IMR-90 (cell line): ENCODE results near the gene MORN4. TPM values are rescaled to one million over a fixed set of nuclear protein-coding genes. Genes with fewer than 3 reads are reported as not detected.

Source experiments
- ATAC-seq: fragments of 200-7000 bp; cut with Tn5 transposase; 2 replicates; pipeline ENCODE4 v1.9.1; 2020; ENCODE audit warnings: low read depth, mild to moderate bottlenecking, moderate library complexity
- BruUV-seq: library from RNA; stranded (reverse); fragments of 400-500 nt; replicated peaks from 2 replicates; lab custom pipeline; 2021; lab: Mats Ljungman, UMichigan
- CTCF ChIA-PET: fragments of 300-600 bp; formaldehyde crosslinking; extraction: SDS; loops from one replicate; lab custom pipeline; 2021; ENCODE audit warnings: antibody characterized with exemption; lab: Yijun Ruan, JAX
- POLR2A ChIA-PET: fragments of 300-600 bp; sonication (Branson Sonifier 250); formaldehyde crosslinking; loops from one replicate; lab custom pipeline; 2022; ENCODE audit warnings: antibody characterized with exemption; ENCODE audit not compliant: unreplicated experiment; lab: Charles Lee
- DNase-seq: peaks from one replicate; pipeline ENCODE4 v3.0.0; 2013
- H2AFZ ChIP-seq: replicated peaks from 2 replicates; pipeline ENCODE3; 2013; ENCODE audit warnings: low read length, mild to moderate bottlenecking; ENCODE audit not compliant: poor library complexity
- H2AK5ac ChIP-seq: 2 replicates; pipeline ENCODE4 v1.6.1; 2013; ENCODE audit warnings: low read depth, low read length, inconsistent platforms
- H2AK9ac ChIP-seq: replicated peaks from 2 replicates; pipeline ENCODE3; 2013; ENCODE audit warnings: mild to moderate bottlenecking, low read depth, low read length, moderate library complexity; ENCODE audit not compliant: poor library complexity
- H2BK120ac ChIP-seq: 2 replicates; pipeline ENCODE4 v1.6.1; 2013; ENCODE audit warnings: low read depth, low read length, inconsistent platforms
- H2BK15ac ChIP-seq: 3 replicates; pipeline ENCODE4 v1.6.1; 2013; ENCODE audit warnings: low read depth, low read length, inconsistent platforms
- H2BK20ac ChIP-seq: 2 replicates; pipeline ENCODE4 v1.6.1; 2013; ENCODE audit warnings: low read depth, mild to moderate bottlenecking, inconsistent platforms, low read length, moderate library complexity
- H2BK5ac ChIP-seq: 2 replicates; pipeline ENCODE4 v1.6.1; 2013; ENCODE audit warnings: mild to moderate bottlenecking, low read depth, low read length, inconsistent platforms; ENCODE audit not compliant: poor library complexity, severe bottlenecking
- H3K14ac ChIP-seq: replicated peaks from 2 replicates; pipeline ENCODE4 v1.6.1; 2013; ENCODE audit warnings: low read depth, low read length, inconsistent platforms
- H3K18ac ChIP-seq: 2 replicates; pipeline ENCODE4 v1.6.1; 2013; ENCODE audit warnings: low read depth, low read length, control low read depth
- H3K23ac ChIP-seq: 2 replicates; pipeline ENCODE4 v1.6.1; 2013; ENCODE audit warnings: low read depth, low read length, inconsistent platforms
- H3K27ac ChIP-seq: 2 replicates; pipeline ENCODE4 v1.5.1; 2013; ENCODE audit warnings: mild to moderate bottlenecking, control low read depth, low read length; ENCODE audit not compliant: insufficient read depth
- H3K27me3 ChIP-seq: 2 replicates; pipeline ENCODE4 v1.6.1; 2013; ENCODE audit warnings: low read length; ENCODE audit not compliant: control insufficient read depth, insufficient read depth
- H3K36me3 ChIP-seq: 2 replicates; pipeline ENCODE4 v1.6.1; 2013; ENCODE audit warnings: low read length, mixed read lengths; ENCODE audit not compliant: control insufficient read depth, insufficient read depth
- H3K4ac ChIP-seq: 2 replicates; pipeline ENCODE4 v1.6.1; 2013; ENCODE audit warnings: low read depth, low read length, inconsistent platforms
- H3K4me1 ChIP-seq: 2 replicates; pipeline ENCODE4 v1.6.1; 2013; ENCODE audit warnings: low read length, mixed read lengths; ENCODE audit not compliant: control insufficient read depth, insufficient read depth
- H3K4me2 ChIP-seq: 2 replicates; pipeline ENCODE4 v1.6.1; 2013; ENCODE audit warnings: low read depth, mild to moderate bottlenecking, control low read depth, low read length, moderate library complexity
- H3K4me3 ChIP-seq: 2 replicates; pipeline ENCODE4 v1.5.1; 2013; ENCODE audit warnings: low read depth, mild to moderate bottlenecking, control low read depth, low read length, moderate library complexity; ENCODE audit not compliant: insufficient read depth
- H3K56ac ChIP-seq: 2 replicates; pipeline ENCODE4 v1.6.1; 2013; ENCODE audit warnings: low read length, inconsistent platforms; ENCODE audit not compliant: insufficient read depth; ENCODE audit errors: extremely low read depth
- H3K79me1 ChIP-seq, 2 experiments: 2 replicates each; pipeline ENCODE4 v1.6.1; 2013; ENCODE audit warnings: low read length in 2 of 2, inconsistent platforms in 1 of 2, low read depth in 1 of 2
- H3K9ac ChIP-seq: 2 replicates; pipeline ENCODE4 v1.6.1; 2013; ENCODE audit warnings: low read depth, low read length, control low read depth
- H3K9me1 ChIP-seq: 2 replicates; pipeline ENCODE4 v1.6.1; 2013; ENCODE audit warnings: low read length, inconsistent platforms; ENCODE audit not compliant: insufficient read depth
- H3K9me3 ChIP-seq: 2 replicates; pipeline ENCODE4 v1.6.1; 2013; ENCODE audit warnings: low read length; ENCODE audit not compliant: control insufficient read depth, insufficient read depth
- H4K20me1 ChIP-seq: 2 replicates; pipeline ENCODE4 v1.6.1; 2013; ENCODE audit warnings: low read length, inconsistent platforms; ENCODE audit not compliant: insufficient read depth
- H4K5ac ChIP-seq: 2 replicates; pipeline ENCODE4 v1.6.1; 2013; ENCODE audit warnings: mild to moderate bottlenecking, low read depth, low read length, control low read depth
- H4K8ac ChIP-seq, 2 experiments: 2 replicates each; pipeline ENCODE4 v1.6.1; 2013; ENCODE audit warnings: low read depth in 2 of 2, low read length in 2 of 2, control low read depth in 1 of 2, inconsistent platforms in 1 of 2
- H4K91ac ChIP-seq: 2 replicates; pipeline ENCODE4 v1.6.1; 2013; ENCODE audit warnings: low read depth, low read length, inconsistent platforms; ENCODE audit not compliant: insufficient read depth
- BHLHE40 ChIP-seq: fragments of 150-350 bp; IDR thresholded peaks from 2 replicates; pipeline ENCODE4 v1.6.1; 2016; ENCODE audit warnings: mild to moderate bottlenecking, low read depth, low read length
- CHD1 ChIP-seq: IDR thresholded peaks from 2 replicates; pipeline ENCODE4 v1.6.1; 2012; ENCODE audit warnings: low read depth, low read length, improper control_type of control experiment
- FOS ChIP-seq: fragments of 150-350 bp; IDR thresholded peaks from 2 replicates; pipeline ENCODE4 v1.6.1; 2016; ENCODE audit warnings: low read depth, low read length
- NFE2L2 ChIP-seq: fragments of 150-350 bp; IDR thresholded peaks from 2 replicates; pipeline ENCODE4 v1.6.1; 2016; ENCODE audit warnings: low read depth, mild to moderate bottlenecking, low read length
- POLR2A ChIP-seq: IDR thresholded peaks from 2 replicates; pipeline ENCODE4 v1.6.1; 2012; ENCODE audit warnings: mild to moderate bottlenecking, low read depth, low read length
- RCOR1 ChIP-seq: IDR thresholded peaks from 2 replicates; pipeline ENCODE4 v1.6.1; 2012; ENCODE audit warnings: mild to moderate bottlenecking, low read length, improper control_type of control experiment; ENCODE audit not compliant: insufficient replicate concordance
- SMC3 ChIP-seq: fragments of 150-350 bp; IDR thresholded peaks from 2 replicates; pipeline ENCODE4 v1.6.1; 2016; ENCODE audit warnings: low read depth, mild to moderate bottlenecking, antibody characterized with exemption, low read length, moderate library complexity
- WGBS, 2 experiments: methylation state at CpG; one replicate each; pipeline versions ENCODE4 v1.1.5 to v1.1.7; 2013; ENCODE audit warnings: missing lambda C conversion rate in 2 of 2; ENCODE audit not compliant: insufficient read length in 1 of 2; ENCODE audit errors: extremely low coverage in 2 of 2; 5-methylcytosine and 5-hydroxymethylcytosine counted together
- dilution Hi-C: fragments of 300-500 bp; cut with HindIII; formaldehyde crosslinking; loops from one replicate; pipeline ENCODE4 v1.14.3; 2018; ENCODE audit warnings: low sequenced_read_pairs; ENCODE audit not compliant: unreplicated experiment
- in situ Hi-C: fragments of 300-500 bp; cut with MboI; formaldehyde crosslinking; loops from 3 replicates; pipeline ENCODE4 v1.14.3; 2019; ENCODE audit warnings: low sequenced_read_pairs, inconsistent platforms, mixed read lengths
- intact Hi-C: fragments of 100-400 bp; cut with micrococcal nuclease; formaldehyde crosslinking; loops from 2 replicates; pipeline ENCODE4 v1.10.0; 2022
- polyA plus RNA-seq, 3 experiments: library from polyadenylated mRNA; depleted of rRNA; stranded (reverse); fragments of >200 nt; gene quantifications; 2 replicates each; pipeline ENCODE4 v1.2.3, GENCODE V29; 2012; ENCODE audit warnings: low replicate concordance in 1 of 3
- total RNA-seq: library from RNA; depleted of rRNA; stranded (reverse); fragments of >200 nt; gene quantifications from 2 replicates; pipeline ENCODE4 v1.2.3, GENCODE V29; 2012

Gene MORN4
- total and polyA plus RNA-seq, 2 of the 4 experiments (the other 2 are of a cell fraction) = 3.2 to 8.4 TPM

- peaks cover 61% of the 10 kb centered on the region for H3K36me3 ChIP-seq
- H3K27ac ChIP-seq = no peak overlapping the region
- TSS peak; percentile 61 for BruUV-seq
- H3K9me1 ChIP-seq = no peaks in the 10 kb centered on the region
- 97% methylated on average over 7 of the region's 9 CpGs; no CpG with 5 or more reads in 1 of the 2 experiments for WGBS, 2 experiments
- no peak overlapping the region for H3K18ac ChIP-seq
- ChIA-PET CTCF (no interaction called here), POLR2A (no interaction called here)
- intact Hi-C loops (no loop called here), in situ Hi-C loops (loop anchor here (5.0 kb wide), 1 partner anchor 57 kb away; no protein-coding TSS in a partner anchor), dilution Hi-C loops (no loop called here)
- no peak overlapping the region for H3K14ac ChIP-seq
- H4K5ac ChIP-seq = no peak overlapping the region
- H2BK5ac ChIP-seq = no peak overlapping the region
- no peak overlapping the region for H2BK15ac ChIP-seq
- no peak overlapping the region for H4K91ac ChIP-seq
- H2AK9ac ChIP-seq = no peak overlapping the region
- ATAC-seq = no peak
- no peak overlapping the region for H3K4me2 ChIP-seq
- H3K79me1 ChIP-seq = peaks cover 8 to 38% of the 10 kb centered on the region in 2 experiments
- H3K4me1 ChIP-seq = no peaks in the 10 kb centered on the region
- H4K8ac ChIP-seq = no peak overlapping the region
- H3K23ac ChIP-seq = no peak overlapping the region
- H3K27me3 ChIP-seq = no peaks in the 10 kb centered on the region
- no peak overlapping the region for H3K4ac ChIP-seq
- H2AFZ ChIP-seq = no peak overlapping the region
- no peak overlapping the region for H3K9ac ChIP-seq
- peaks cover 19% of the 10 kb centered on the region for H4K20me1 ChIP-seq
- no peak overlapping the region for H2BK120ac ChIP-seq
- no peak overlapping the region for H2AK5ac ChIP-seq
- no peak for DNase-seq
- H2BK20ac ChIP-seq = no peak overlapping the region
- H3K4me3 ChIP-seq = no peak overlapping the region
- no peak for TF ChIP-seq CHD1
- TF ChIP-seq SMC3 = no peak
- no peak for TF ChIP-seq NFE2L2
- no peak for TF ChIP-seq POLR2A
- no peak for TF ChIP-seq BHLHE40
- no peak for TF ChIP-seq FOS
- no peak for TF ChIP-seq RCOR1
- no peaks in the 10 kb centered on the region for H3K9me3 ChIP-seq
- no peak overlapping the region for H3K56ac ChIP-seq
Measured at GRCh38 chr10:97675222-97675621, 41.9 kb upstream of the MORN4 start.
